ENCODE measurements around the gene C13orf46.
A peak's percentile ranks its signal among the peaks of the same experiment; 100 is the strongest.

C13orf46 gene

GRCh38 chr13:113953561-113953960 lies 20.3 kb downstream of the C13orf46 start:
- no peak for TF ChIP-seq CTCF (IDR thresholded peaks at IDR 0.05; ENCODE audit: insufficient read depth, low read length, missing control alignments)
- POLR2A ChIA-PET, result no interaction called here
- CTCF ChIA-PET, result interaction anchor here (1.0 to 2.3 kb wide), 3 partner anchors 84 to 275 kb away, joined by 3 to 7 read pairs (median 4); no protein-coding TSS in a partner anchor
- no peak overlapping the region for H3K4me3 ChIP-seq (ENCODE audit: low read depth, low read length)
- no peak for DNase-seq (ENCODE audit: low read depth, low spot score)

- POLR2A ChIA-PET, result no interaction called here
These were observed 20.8 kb downstream of the C13orf46 start for GRCh38 chr13:113952983-113953520.

GRCh38 chr13:113952151-113952982 lies 21.5 kb downstream of the C13orf46 start:
- no peak for TF ChIP-seq CTCF (IDR thresholded peaks at IDR 0.05; ENCODE audit: insufficient read depth, low read length, missing control alignments)
- no peak for DNase-seq (ENCODE audit: low read depth, low spot score)
- H3K4me3 ChIP-seq (ENCODE audit: low read depth, low read length), result no peak overlapping the region
- ChIA-PET POLR2A (no interaction called here), CTCF (interaction anchor here (0.6 to 2.3 kb wide), 3 partner anchors 20 to 276 kb away, joined by 3 to 7 read pairs (median 4); no protein-coding TSS in a partner anchor)

More at GRCh38 chr13:113952983-113953520, 20.8 kb downstream of the C13orf46 start:
- TF ChIP-seq CTCF (IDR thresholded peaks at IDR 0.05; ENCODE audit: insufficient read depth, low read length, missing control alignments), result no peak
- CTCF ChIA-PET, result interaction anchor here (1.3 to 2.3 kb wide), 2 partner anchors 273 to 275 kb away, joined by 4 to 7 read pairs; no protein-coding TSS in a partner anchor
- DNase-seq (ENCODE audit: low read depth, low spot score), result no peak
- H3K4me3 ChIP-seq (ENCODE audit: low read depth, low read length), result no peak overlapping the region

- DNase-seq (ENCODE audit: low read depth, low spot score), result no peak
- ChIA-PET POLR2A (no interaction called here), CTCF (interaction anchor here (1.0 to 1.5 kb wide), 2 partner anchors 9 to 275 kb away, joined by 3 to 7 read pairs; no protein-coding TSS in a partner anchor)
- no peak overlapping the region for H3K4me3 ChIP-seq (ENCODE audit: low read depth, low read length)
- TF ChIP-seq CTCF (IDR thresholded peaks at IDR 0.05; ENCODE audit: insufficient read depth, low read length, missing control alignments), result peak; percentile 78
These were observed 22.5 kb downstream of the C13orf46 start for GRCh38 chr13:113951246-113951999.

- ChIA-PET POLR2A (no interaction called here), CTCF (interaction anchor here (1.0 to 1.5 kb wide), 2 partner anchors 9 to 276 kb away, joined by 3 to 7 read pairs; no protein-coding TSS in a partner anchor)
- no peak overlapping the region for H3K4me3 ChIP-seq (ENCODE audit: low read depth, low read length)
- DNase-seq (ENCODE audit: low read depth, low spot score), result no peak
- no peak for TF ChIP-seq CTCF (IDR thresholded peaks at IDR 0.05; ENCODE audit: insufficient read depth, low read length, missing control alignments)
These were observed 23.2 kb downstream of the C13orf46 start for GRCh38 chr13:113950451-113951245.
